CD14-positive monocyte (primary cell): Measurements from ENCODE around the gene PCNA. TPM values are rescaled to one million over a fixed set of nuclear protein-coding genes. Genes with fewer than 3 reads are reported as not detected.

Source experiments
- DNase-seq, 3 donors: peaks; one replicate each; pipeline ENCODE4 v3.0.0-alpha.2; 2011 to 2022
- H2AFZ ChIP-seq: 2 replicates; pipeline ENCODE4 v1.6.0; 2012; ENCODE audit warnings: mild to moderate bottlenecking, low read depth, low read length, inconsistent platforms; ENCODE audit not compliant: insufficient read depth, poor library complexity, severe bottlenecking
- H3K27ac ChIP-seq, 2 donors: 1 replicate in 1 of 2; 2 replicates in 1 of 2; pipeline ENCODE4 v1.5.1; 2012 to 2013; ENCODE audit warnings: low read length in 2 of 2, control low read depth in 1 of 2, inconsistent platforms in 1 of 2, low read depth in 1 of 2, mild to moderate bottlenecking in 1 of 2
- H3K27me3 ChIP-seq, 2 donors: one replicate each; pipeline versions ENCODE4 v1.6.0 to v1.6.1; 2011 to 2013; ENCODE audit warnings: low read length in 2 of 2; ENCODE audit not compliant: control insufficient read depth in 2 of 2, insufficient read depth in 2 of 2
- H3K36me3 ChIP-seq, 2 donors: replicated peaks in 1 of 2; 1 replicate in 1 of 2; 2 replicates in 1 of 2; pipeline versions ENCODE4 v1.5.1 to v1.6.1; 2012 to 2013; ENCODE audit warnings: low read length in 2 of 2, control low read depth in 1 of 2, inconsistent platforms in 1 of 2, mild to moderate bottlenecking in 1 of 2; ENCODE audit not compliant: insufficient read depth in 2 of 2, control insufficient read depth in 1 of 2
- H3K4me1 ChIP-seq, 2 donors: 1 replicate in 1 of 2; 2 replicates in 1 of 2; pipeline versions ENCODE4 v1.5.1 to v1.6.1; 2012 to 2013; ENCODE audit warnings: low read length in 2 of 2, control low read depth in 1 of 2, inconsistent platforms in 1 of 2, mild to moderate bottlenecking in 1 of 2, moderate library complexity in 1 of 2; ENCODE audit not compliant: insufficient read depth in 2 of 2, control insufficient read depth in 1 of 2
- H3K4me2 ChIP-seq: replicated peaks from 2 replicates; pipeline ENCODE3; 2012; ENCODE audit warnings: low read length, moderate library complexity, mild to moderate bottlenecking; ENCODE audit not compliant: poor library complexity, severe bottlenecking; ENCODE audit errors: extremely low read depth
- H3K4me3 ChIP-seq, 3 experiments: fragments of 200-600 bp in 1 of 3; sonication (generic) in 1 of 3; replicated peaks in 1 of 3; 1 replicate in 2 of 3; 2 replicates in 1 of 3; pipeline ENCODE4 v1.5.1; 2011 to 2013; ENCODE audit warnings: low read length in 3 of 3, mild to moderate bottlenecking in 3 of 3, control low read depth in 2 of 3, low read depth in 2 of 3, inconsistent platforms in 1 of 3, moderate library complexity in 1 of 3
- H3K79me2 ChIP-seq: 2 replicates; pipeline ENCODE4 v1.6.0; 2012; ENCODE audit warnings: mild to moderate bottlenecking, control low read depth, inconsistent platforms, low read length, moderate library complexity; ENCODE audit not compliant: insufficient read depth
- H3K9ac ChIP-seq: 2 replicates; pipeline ENCODE4 v1.6.0; 2017; ENCODE audit warnings: low read length, mild to moderate bottlenecking; ENCODE audit not compliant: insufficient read depth, poor library complexity, severe bottlenecking
- H3K9me3 ChIP-seq, 2 donors: replicated peaks in 1 of 2; 1 replicate in 1 of 2; 2 replicates in 1 of 2; pipeline versions ENCODE4 v1.5.1 to v1.6.1; 2012 to 2013; ENCODE audit warnings: low read length in 2 of 2, control low read depth in 1 of 2; ENCODE audit not compliant: control insufficient read depth in 1 of 2, insufficient read depth in 1 of 2
- H4K20me1 ChIP-seq: 2 replicates; pipeline ENCODE4 v1.6.0; 2012; ENCODE audit warnings: mild to moderate bottlenecking, low read length, control low read depth, moderate library complexity; ENCODE audit not compliant: insufficient read depth
- H3K27ac Mint-ChIP-seq, 7 donors: one replicate each; pipeline ENCODE4 v1.8.0; 2020; ENCODE audit warnings: mild to moderate bottlenecking in 7 of 7, mixed read lengths in 7 of 7, moderate library complexity in 6 of 7, inconsistent platforms in 2 of 7
- H3K27me3 Mint-ChIP-seq, 3 donors: one replicate each; pipeline ENCODE4 v1.8.0; 2021 to 2022; ENCODE audit warnings: low read depth in 3 of 3, mild to moderate bottlenecking in 3 of 3, mixed read lengths in 3 of 3, moderate library complexity in 3 of 3, inconsistent platforms in 1 of 3
- H3K36me3 Mint-ChIP-seq, 2 donors: one replicate each; pipeline ENCODE4 v1.8.0; 2020; ENCODE audit warnings: mixed read lengths in 2 of 2, inconsistent platforms in 1 of 2, mild to moderate bottlenecking in 1 of 2
- H3K4me1 Mint-ChIP-seq: one replicate; pipeline ENCODE4 v1.8.0; 2020; ENCODE audit warnings: mild to moderate bottlenecking, mixed read lengths
- H3K4me3 Mint-ChIP-seq, 2 donors: one replicate each; pipeline ENCODE4 v1.8.0; 2020; ENCODE audit warnings: mild to moderate bottlenecking in 2 of 2, mixed read lengths in 2 of 2, moderate library complexity in 1 of 2
- H3K9me3 Mint-ChIP-seq, 7 donors: one replicate each; pipeline ENCODE4 v1.8.0; 2020 to 2022; ENCODE audit warnings: mixed read lengths in 7 of 7, mild to moderate bottlenecking in 6 of 7, moderate library complexity in 6 of 7, inconsistent platforms in 2 of 7
- WGBS: methylation state at CpG from one replicate; pipeline ENCODE4 v1.1.5; 2013; ENCODE audit warnings: missing lambda C conversion rate; ENCODE audit not compliant: insufficient coverage; 5-methylcytosine and 5-hydroxymethylcytosine counted together
- intact Hi-C, 2 donors: fragments of 100-400 bp; cut with micrococcal nuclease; formaldehyde crosslinking; loops; one replicate each; pipeline versions ENCODE4 v1.15.0 to v1.15.1; 2023
- polyA plus RNA-seq, 3 donors: library from polyadenylated mRNA; depleted of rRNA in 1 of 3; unstranded in 2 of 3; stranded (reverse) in 1 of 3; fragments of 300-500 nt in 2 of 3; fragments of >200 nt in 1 of 3; fragmentation: Illumina TruSeq in 2 of 3; gene quantifications; 1 replicate in 2 of 3; 2 replicates in 1 of 3; pipeline ENCODE4 v1.2.3, GENCODE V29; 2012 to 2021
- small RNA-seq: library from RNA; depleted of rRNA; stranded (forward); fragments of <200 nt; gene quantifications from one replicate; pipeline ENCODE3, GENCODE V24; 2012; ENCODE audit warnings: low read depth; ENCODE audit not compliant: insufficient read length
- TF ChIP-seq, protein P1 (sequence below): fragments of 200-600 bp; IDR thresholded peaks from one replicate; pipeline ENCODE4 v1.8.0; 2022; ENCODE audit warnings: antibody characterized with exemption, mild to moderate bottlenecking

PCNA gene
- polyA plus RNA-seq, 3 donors: 27.9 to 35.0 (median 30.8) TPM

DNA sequence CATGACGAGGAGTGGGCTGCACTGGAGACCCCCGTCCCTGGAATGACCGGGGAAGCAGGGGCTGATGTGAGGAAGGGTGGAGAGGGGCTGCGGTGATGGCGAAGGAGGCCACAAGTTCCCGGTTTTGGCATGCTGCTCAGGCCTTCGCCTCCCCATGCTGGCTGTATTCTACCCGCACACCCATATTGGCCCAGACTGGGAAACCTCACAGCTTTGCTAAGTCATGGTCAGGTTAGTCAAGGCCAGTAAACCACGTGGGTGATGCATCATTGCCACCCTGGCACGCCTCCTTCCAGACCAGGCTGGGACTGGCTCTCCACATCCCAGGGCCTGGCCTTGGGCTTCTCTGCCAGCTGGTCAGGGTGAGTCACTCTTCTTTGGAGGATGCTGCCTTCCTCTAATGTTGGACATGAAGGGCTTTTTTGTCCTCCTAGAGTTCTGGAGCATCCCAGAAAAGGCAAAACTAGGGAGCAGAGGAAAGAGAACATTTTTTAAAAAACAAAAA is 53.8 kb downstream of the PCNA start:
- no peaks in the 10 kb centered on the region for H3K79me2 ChIP-seq
- no peak overlapping the region for H3K4me3 ChIP-seq
- peak; percentile 97 to 100 (median 100) for DNase-seq
- H3K9me3 Mint-ChIP-seq: peaks cover 0 to 4% (median 0%) of the 10 kb centered on the region in 7 donors
- peaks cover 0 to 2% (median 1%) of the 10 kb centered on the region in 3 donors for H3K27me3 Mint-ChIP-seq
- peaks cover 3 to 9% of the 10 kb centered on the region in 2 donors for H3K36me3 Mint-ChIP-seq
- H3K4me1 Mint-ChIP-seq: peaks cover 39% of the 10 kb centered on the region
- H3K27me3 ChIP-seq: no peaks in the 10 kb centered on the region
- H3K27ac ChIP-seq: peak overlapping the region; percentile 90 to 97
- H3K9me3 ChIP-seq: no peaks in the 10 kb centered on the region
- intact Hi-C loops: loop anchor here (1.0 to 2.0 kb wide), 2 partner anchors 14 to 15 kb away; no protein-coding TSS in a partner anchor
- H3K27ac Mint-ChIP-seq: peak overlapping the region; percentile 95 to 99 (median 98)
- no peaks in the 10 kb centered on the region for H3K36me3 ChIP-seq
- H3K4me1 ChIP-seq: peaks cover 26 to 38% of the 10 kb centered on the region in 2 donors
- no peaks in the 10 kb centered on the region for H4K20me1 ChIP-seq
- TF ChIP-seq, protein P1, sequence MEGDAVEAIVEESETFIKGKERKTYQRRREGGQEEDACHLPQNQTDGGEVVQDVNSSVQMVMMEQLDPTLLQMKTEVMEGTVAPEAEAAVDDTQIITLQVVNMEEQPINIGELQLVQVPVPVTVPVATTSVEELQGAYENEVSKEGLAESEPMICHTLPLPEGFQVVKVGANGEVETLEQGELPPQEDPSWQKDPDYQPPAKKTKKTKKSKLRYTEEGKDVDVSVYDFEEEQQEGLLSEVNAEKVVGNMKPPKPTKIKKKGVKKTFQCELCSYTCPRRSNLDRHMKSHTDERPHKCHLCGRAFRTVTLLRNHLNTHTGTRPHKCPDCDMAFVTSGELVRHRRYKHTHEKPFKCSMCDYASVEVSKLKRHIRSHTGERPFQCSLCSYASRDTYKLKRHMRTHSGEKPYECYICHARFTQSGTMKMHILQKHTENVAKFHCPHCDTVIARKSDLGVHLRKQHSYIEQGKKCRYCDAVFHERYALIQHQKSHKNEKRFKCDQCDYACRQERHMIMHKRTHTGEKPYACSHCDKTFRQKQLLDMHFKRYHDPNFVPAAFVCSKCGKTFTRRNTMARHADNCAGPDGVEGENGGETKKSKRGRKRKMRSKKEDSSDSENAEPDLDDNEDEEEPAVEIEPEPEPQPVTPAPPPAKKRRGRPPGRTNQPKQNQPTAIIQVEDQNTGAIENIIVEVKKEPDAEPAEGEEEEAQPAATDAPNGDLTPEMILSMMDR: no peak
- H3K9ac ChIP-seq: peak overlapping the region; percentile 67
- peak overlapping the region; percentile 49 for H2AFZ ChIP-seq
- H3K4me3 Mint-ChIP-seq: no peak overlapping the region
- WGBS: 13% methylated on average over 10 of the region's 10 CpGs
- H3K4me2 ChIP-seq: no peak overlapping the region

DNA sequence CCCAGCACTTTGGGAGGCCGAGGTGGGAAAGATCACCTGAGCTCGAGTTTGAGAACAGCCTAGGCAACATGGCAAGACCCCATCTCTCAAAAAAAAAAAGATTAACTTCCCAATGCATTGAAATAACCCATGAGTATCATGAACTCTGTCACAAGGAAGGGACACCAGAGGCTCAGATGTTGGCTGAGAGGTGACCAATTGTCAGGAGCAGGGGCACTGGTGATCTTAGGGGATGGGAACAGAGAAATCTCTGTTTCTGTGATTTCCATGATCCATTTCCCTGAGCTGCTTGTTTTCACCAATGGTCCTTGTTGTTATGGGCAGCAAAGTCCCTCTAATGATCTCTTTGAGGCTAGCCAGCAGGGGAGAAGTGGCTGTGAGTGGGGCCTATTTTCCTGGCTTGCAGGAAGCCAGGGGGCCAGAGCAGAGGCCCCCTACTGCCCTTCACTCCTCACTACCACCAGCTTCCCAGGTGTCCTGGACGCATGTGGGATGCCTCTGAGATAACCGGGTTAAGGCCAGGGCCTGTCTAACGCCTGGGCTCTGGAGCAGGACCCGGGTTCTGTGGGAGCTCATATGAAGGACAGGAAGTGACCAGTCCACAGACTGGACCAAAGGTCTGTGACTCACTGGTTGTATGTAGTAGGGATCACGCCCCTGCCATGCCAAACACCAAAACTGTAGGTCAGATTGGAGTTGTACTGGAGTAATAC is 54.4 kb downstream of the PCNA start:
- H3K9ac ChIP-seq: peak overlapping the region; percentile 67
- 81% methylated on average over 6 of the region's 7 CpGs for WGBS

More for the DNA sequence above, 54.4 kb downstream of the PCNA start:
- peaks cover 3 to 9% of the 10 kb centered on the region in 2 donors for H3K36me3 Mint-ChIP-seq
- no peak overlapping the region for H3K4me3 Mint-ChIP-seq
- peak overlapping the region; percentile 95 to 99 (median 98) for H3K27ac Mint-ChIP-seq
- H3K79me2 ChIP-seq: no peaks in the 10 kb centered on the region
- H3K4me2 ChIP-seq: no peak overlapping the region
- peak overlapping the region; percentile 90 to 97 for H3K27ac ChIP-seq
- H3K27me3 Mint-ChIP-seq: peaks cover 0 to 2% (median 1%) of the 10 kb centered on the region in 3 donors
- peak overlapping the region; percentile 49 for H2AFZ ChIP-seq
- H3K4me1 Mint-ChIP-seq: peaks cover 39% of the 10 kb centered on the region
- H3K9me3 ChIP-seq: no peaks in the 10 kb centered on the region
- peak; percentile 82 to 95 (median 94) for DNase-seq
- H3K27me3 ChIP-seq: no peaks in the 10 kb centered on the region
- H3K4me1 ChIP-seq: peaks cover 26 to 38% of the 10 kb centered on the region in 2 donors
- no peak overlapping the region for H3K4me3 ChIP-seq
- H3K9me3 Mint-ChIP-seq: peaks cover 0 to 4% (median 0%) of the 10 kb centered on the region in 7 donors
- intact Hi-C loops: no loop called here
- H3K36me3 ChIP-seq: no peaks in the 10 kb centered on the region
- H4K20me1 ChIP-seq: no peaks in the 10 kb centered on the region
- TF ChIP-seq, protein P1: no peak

Small RNAs within 50 kb of the gene (small RNA-seq; reads per million reads assigned to genes)
- gene RF00019 (not detected), gene RF00568 (not detected), gene RNA5SP474 (24.3 reads per million, percentile 89 among the genes with 10 or more reads in this experiment)

Other genes starting within 250 kb of the PCNA start
- gene SLC23A2, start 118.4 kb downstream of the PCNA start, polyA plus RNA-seq: 10 to 100 TPM in 1 of 3 donors, 1 to 10 TPM in 2; 3.3 to 28.4 (median 6.4) TPM
- gene TMEM230, start 6.9 kb downstream of the PCNA start, polyA plus RNA-seq: 100 to 1,000 TPM in 2 of 3 donors, 10 to 100 TPM in 1; 59.7 to 231 (median 163) TPM
- gene CDS2, start 7.0 kb upstream of the PCNA start, polyA plus RNA-seq: 10 to 100 TPM; 28.6 to 62.6 (median 54.4) TPM
- not detected for gene PROKR2, start 197.0 kb upstream of the PCNA start, polyA plus RNA-seq